ENCODE data around the gene CMYA5. TPM values are rescaled to one million over a fixed set of nuclear protein-coding genes. Genes with fewer than 3 reads are reported as not detected.

CMYA5 gene
- total and polyA plus RNA-seq, 2 donors (not counting 3 experiments of a cell fraction or from before 2014, with no cell fraction given) = 0.04 to 0.20 TPM

DNA sequence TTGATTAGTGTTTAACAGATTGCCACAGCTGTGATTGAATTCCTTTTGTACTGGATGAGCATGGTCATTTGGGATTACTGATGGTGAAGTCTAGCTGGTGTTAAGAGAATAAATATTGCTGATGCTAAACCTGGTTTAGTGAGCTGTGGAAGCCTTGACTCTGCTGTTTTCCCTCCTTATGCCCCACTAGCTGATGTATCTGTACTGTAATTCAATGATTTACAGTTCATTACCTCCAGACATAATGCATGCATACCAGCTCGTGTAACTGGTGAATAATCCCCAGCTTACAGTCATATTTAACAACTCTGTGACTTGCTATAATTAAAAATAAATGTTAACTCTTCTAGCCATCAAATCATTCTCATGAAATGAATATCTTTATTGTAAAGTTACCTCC, 1.7 kb upstream of the CMYA5 start:
- CTCF ChIA-PET = interaction anchor here (0.8 kb wide), 1 partner anchor 15 kb away, joined by 3 read pairs; no protein-coding TSS in a partner anchor
- dilution Hi-C loops (cut with MboI; ENCODE audit: extremely low pct_ligation_motif_present, low sequenced_read_pairs) = no loop called here
- no peak overlapping the region for H3K4me2 ChIP-seq (ENCODE audit: insufficient read depth, low read length)
- no peaks in the 10 kb centered on the region for H3K79me2 ChIP-seq (ENCODE audit: control insufficient read depth, insufficient read depth, low read length)
- TF ChIP-seq MAX (IDR thresholded peaks at IDR 0.05; ENCODE audit: insufficient read depth, insufficient read length) (no peak), POLR2AphosphoS5 (IDR thresholded peaks at IDR 0.05; ENCODE audit: insufficient read depth, low read depth, low read length) (no peak), JUN (IDR thresholded peaks at IDR 0.05; ENCODE audit: borderline replicate concordance, insufficient read depth, insufficient read length, low read depth) (no peak), POLR2A (IDR thresholded peaks at IDR 0.05; ENCODE audit: low read depth, low read length) (no peak), EZH2 (IDR thresholded peaks at IDR 0.05; ENCODE audit: borderline replicate concordance, low read depth, low read length, severe bottlenecking) (no peak), FOS (IDR thresholded peaks at IDR 0.05; ENCODE audit: borderline replicate concordance, insufficient read depth, low read length) (no peak), MYC (IDR thresholded peaks at IDR 0.05; ENCODE audit: low read depth, low read length) (no peak)
- intact Hi-C loops (cut with micrococcal nuclease) = no loop called here
- H3K9me3 ChIP-seq (replicated peaks; ENCODE audit: control insufficient read depth, insufficient read depth, low read length) = no peaks in the 10 kb centered on the region
- H2AFZ ChIP-seq (ENCODE audit: low read depth, low read length) = no peak overlapping the region
- POLR2A ChIA-PET = interaction anchor here (0.5 kb wide), 1 partner anchor 449 kb away, joined by 7 read pairs; no protein-coding TSS in a partner anchor
- no peaks in the 10 kb centered on the region for H4K20me1 ChIP-seq (replicated peaks; ENCODE audit: control insufficient read depth, extremely low read depth, insufficient read depth, low read length)
- H3K27ac ChIP-seq (ENCODE audit: insufficient read depth, low read depth, low read length) = no peak overlapping the region
- DNase-seq (ENCODE audit: low read depth, low spot score) (no peak), FAIRE-seq (no peak)
- no peak overlapping the region for H3K9ac ChIP-seq (replicated peaks; ENCODE audit: extremely low read depth, insufficient read depth, low read length)
- H3K4me1 ChIP-seq (ENCODE audit: control insufficient read depth, extremely low read depth, insufficient read depth, low read length) = no peaks in the 10 kb centered on the region
- no TSS peak for BruUV-seq (replicated peaks)
- H3K27me3 ChIP-seq (ENCODE audit: control insufficient read depth in 2 of 2, insufficient read depth in 2 of 2, low read length in 2 of 2) = no peaks in the 10 kb centered on the region
- H3K4me3 ChIP-seq (replicated peaks in 1 of 3; ENCODE audit: insufficient read depth in 1 of 3, low read depth in 1 of 3, low read length in 3 of 3) = no peak overlapping the region
- H3K36me3 ChIP-seq (ENCODE audit: control insufficient read depth in 2 of 2, extremely low read depth in 1 of 2, insufficient read depth in 2 of 2, low read length in 2 of 2) = peaks cover 0 to 2% of the 10 kb centered on the region in 2 experiments
- H3K9me1 ChIP-seq (replicated peaks; ENCODE audit: control insufficient read depth, extremely low read depth, insufficient read depth, low read length) = no peaks in the 10 kb centered on the region

DNA sequence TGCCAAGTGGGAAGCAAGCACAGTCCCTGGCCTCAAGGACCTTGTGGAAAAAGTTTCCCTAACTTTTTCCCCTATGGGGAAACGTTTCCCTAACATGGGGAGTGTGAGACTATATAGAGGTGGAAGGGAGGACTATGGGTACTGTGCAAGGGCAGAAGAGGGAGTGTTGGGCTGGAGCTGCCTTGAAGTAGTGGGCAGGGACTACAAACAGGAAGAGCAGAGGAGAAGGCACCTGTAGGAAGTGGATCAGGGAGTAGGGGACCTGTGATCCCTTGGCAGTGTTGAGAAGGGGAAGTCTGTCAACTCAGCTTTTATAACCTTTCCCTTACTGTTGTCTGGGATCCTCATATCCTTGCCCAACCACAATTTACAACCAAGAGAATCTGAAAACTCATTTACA, 1.4 kb downstream of the CMYA5 start:
- no peaks in the 10 kb centered on the region for H3K9me3 ChIP-seq (replicated peaks; ENCODE audit: control insufficient read depth, insufficient read depth, low read length)
- DNase-seq (ENCODE audit: low read depth, low spot score) (no peak), FAIRE-seq (no peak)
- dilution Hi-C loops (cut with MboI; ENCODE audit: extremely low pct_ligation_motif_present, low sequenced_read_pairs) = no loop called here
- H3K4me1 ChIP-seq (ENCODE audit: control insufficient read depth, extremely low read depth, insufficient read depth, low read length) = no peaks in the 10 kb centered on the region
- BruUV-seq (replicated peaks) = no TSS peak
- no peaks in the 10 kb centered on the region for H4K20me1 ChIP-seq (replicated peaks; ENCODE audit: control insufficient read depth, extremely low read depth, insufficient read depth, low read length)
- H3K36me3 ChIP-seq (ENCODE audit: control insufficient read depth in 2 of 2, extremely low read depth in 1 of 2, insufficient read depth in 2 of 2, low read length in 2 of 2) = no peaks in the 10 kb centered on the region
- H3K4me2 ChIP-seq (ENCODE audit: insufficient read depth, low read length) = no peak overlapping the region
- no peak overlapping the region for H3K9ac ChIP-seq (replicated peaks; ENCODE audit: extremely low read depth, insufficient read depth, low read length)
- POLR2A ChIA-PET = no interaction called here
- CTCF ChIA-PET = no interaction called here
- H3K27ac ChIP-seq (ENCODE audit: insufficient read depth, low read depth, low read length) = no peak overlapping the region
- no peak overlapping the region for H2AFZ ChIP-seq (ENCODE audit: low read depth, low read length)
- H3K4me3 ChIP-seq (replicated peaks in 1 of 3; ENCODE audit: insufficient read depth in 1 of 3, low read depth in 1 of 3, low read length in 3 of 3) = no peak overlapping the region
- TF ChIP-seq POLR2A (IDR thresholded peaks at IDR 0.05; ENCODE audit: low read depth, low read length) = no peak
- TF ChIP-seq POLR2AphosphoS5 (IDR thresholded peaks at IDR 0.05; ENCODE audit: insufficient read depth, low read depth, low read length) = no peak
- no peak for TF ChIP-seq EZH2 (IDR thresholded peaks at IDR 0.05; ENCODE audit: borderline replicate concordance, low read depth, low read length, severe bottlenecking)
- TF ChIP-seq GATA2 (IDR thresholded peaks at IDR 0.05; ENCODE audit: insufficient read depth, insufficient read length, low read depth, low read length) = no peak
- TF ChIP-seq MAX (IDR thresholded peaks at IDR 0.05; ENCODE audit: insufficient read depth, insufficient read length) = no peak
- H3K79me2 ChIP-seq (ENCODE audit: control insufficient read depth, insufficient read depth, low read length) = no peaks in the 10 kb centered on the region
- no peaks in the 10 kb centered on the region for H3K9me1 ChIP-seq (replicated peaks; ENCODE audit: control insufficient read depth, extremely low read depth, insufficient read depth, low read length)
- H3K27me3 ChIP-seq (ENCODE audit: control insufficient read depth in 2 of 2, insufficient read depth in 2 of 2, low read length in 2 of 2) = no peaks in the 10 kb centered on the region
- intact Hi-C loops (cut with micrococcal nuclease) = no loop called here

Measured in endothelial cell of umbilical vein (primary cell).